Keratinocyte (primary cell): Measurements from ENCODE around the gene WDFY1.

Experiments used
- EZH2 ChIP-seq: IDR thresholded peaks from one replicate; pipeline ENCODE4 v1.6.1; 2012; ENCODE audit warnings: inconsistent platforms, mild to moderate bottlenecking, low read length, moderate library complexity
- TF ChIP-seq, protein P1 (sequence below), 3 experiments: IDR thresholded peaks in 1 of 3; conservative IDR thresholded peaks in 1 of 3; optimal IDR thresholded peaks in 1 of 3; 2 replicates in 2 of 3; 3 replicates in 1 of 3; pipeline versions ENCODE3 to v1.5.1; 2011; ENCODE audit warnings: low read length in 3 of 3, mild to moderate bottlenecking in 3 of 3, moderate library complexity in 2 of 3, control low read depth in 1 of 3, inconsistent platforms in 1 of 3; ENCODE audit not compliant: insufficient read depth in 2 of 3; ENCODE audit errors: extremely low read depth in 1 of 3

DNA sequence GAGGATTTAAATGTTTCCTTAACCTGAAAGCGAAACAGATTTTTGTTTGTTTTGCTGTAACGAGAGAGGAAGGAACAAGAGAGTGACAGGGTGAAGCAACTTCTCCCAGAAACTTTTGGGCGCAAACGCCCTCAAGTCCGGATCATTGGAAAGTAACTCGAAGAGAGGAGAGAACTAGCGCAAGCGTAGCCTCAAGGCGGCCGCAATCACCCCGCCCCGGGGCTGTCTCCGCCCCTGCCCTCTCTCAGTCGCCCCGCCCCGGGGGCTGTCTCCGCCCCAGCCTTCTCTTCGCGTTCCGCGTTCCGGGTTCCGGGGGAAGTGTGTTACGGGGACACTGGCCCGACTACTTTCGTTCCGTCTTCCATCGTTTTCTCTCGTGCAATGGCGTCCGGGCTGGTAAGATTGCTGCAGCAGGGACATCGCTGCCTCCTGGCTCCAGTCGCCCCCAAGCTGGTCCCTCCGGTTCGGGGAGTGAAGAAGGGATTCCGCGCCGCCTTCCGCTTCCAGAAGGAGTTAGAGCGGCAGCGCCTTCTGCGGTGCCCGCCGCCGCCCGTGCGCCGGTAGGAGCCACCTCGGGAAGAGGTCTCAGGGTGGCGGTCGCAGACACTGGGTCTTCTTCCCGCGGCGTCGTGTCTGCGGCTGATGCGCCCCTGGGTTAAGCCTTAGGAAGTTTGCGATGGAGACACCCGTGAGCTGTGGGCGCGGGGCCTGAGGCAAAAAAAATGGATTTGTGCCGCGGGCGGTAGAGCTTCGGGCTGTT lies 12.1 kb upstream of the WDFY1 start, which contains the start of gene MRPL44:
- no peak for TF ChIP-seq EZH2
- TF ChIP-seq, protein P1, sequence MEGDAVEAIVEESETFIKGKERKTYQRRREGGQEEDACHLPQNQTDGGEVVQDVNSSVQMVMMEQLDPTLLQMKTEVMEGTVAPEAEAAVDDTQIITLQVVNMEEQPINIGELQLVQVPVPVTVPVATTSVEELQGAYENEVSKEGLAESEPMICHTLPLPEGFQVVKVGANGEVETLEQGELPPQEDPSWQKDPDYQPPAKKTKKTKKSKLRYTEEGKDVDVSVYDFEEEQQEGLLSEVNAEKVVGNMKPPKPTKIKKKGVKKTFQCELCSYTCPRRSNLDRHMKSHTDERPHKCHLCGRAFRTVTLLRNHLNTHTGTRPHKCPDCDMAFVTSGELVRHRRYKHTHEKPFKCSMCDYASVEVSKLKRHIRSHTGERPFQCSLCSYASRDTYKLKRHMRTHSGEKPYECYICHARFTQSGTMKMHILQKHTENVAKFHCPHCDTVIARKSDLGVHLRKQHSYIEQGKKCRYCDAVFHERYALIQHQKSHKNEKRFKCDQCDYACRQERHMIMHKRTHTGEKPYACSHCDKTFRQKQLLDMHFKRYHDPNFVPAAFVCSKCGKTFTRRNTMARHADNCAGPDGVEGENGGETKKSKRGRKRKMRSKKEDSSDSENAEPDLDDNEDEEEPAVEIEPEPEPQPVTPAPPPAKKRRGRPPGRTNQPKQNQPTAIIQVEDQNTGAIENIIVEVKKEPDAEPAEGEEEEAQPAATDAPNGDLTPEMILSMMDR (optimal IDR thresholded peaks at IDR 0.05 in 1 of 3, IDR thresholded peaks at IDR 0.05 in 1 of 3, conservative IDR thresholded peaks at IDR 0.05 in 1 of 3; ENCODE audit: extremely low read depth in 1 of 3, insufficient read depth in 2 of 3, low read length in 3 of 3): no peak
